Transverse colon (tissue), 4 donors: Measurements from ENCODE around the gene MPEG1. TPM values are rescaled to one million over a fixed set of nuclear protein-coding genes. Genes with fewer than 3 reads are reported as not detected.
A peak's percentile ranks its signal among the peaks of the same experiment; 100 is the strongest.

Experiments
- DNase-seq: peaks from one replicate; pipeline ENCODE4 v3.0.0-alpha.2; 2019
- H3K27ac ChIP-seq, 4 donors: fragments of 200-600 bp; sonication (generic); 2 replicates each; pipeline ENCODE4 v1.5.1; 2016 to 2018; ENCODE audit warnings: inconsistent platforms in 4 of 4
- H3K27me3 ChIP-seq: fragments of 200-600 bp; sonication (generic); 2 replicates; pipeline ENCODE4 v1.5.1; 2017; ENCODE audit warnings: inconsistent platforms
- H3K36me3 ChIP-seq, 4 donors: fragments of 200-600 bp; sonication (generic); 2 replicates each; pipeline ENCODE4 v1.5.1; 2017 to 2019; ENCODE audit warnings: inconsistent platforms in 4 of 4
- H3K4me1 ChIP-seq, 4 donors: fragments of 200-600 bp; sonication (generic); 2 replicates each; pipeline ENCODE4 v1.5.1; 2017 to 2020; ENCODE audit warnings: inconsistent platforms in 4 of 4
- H3K4me3 ChIP-seq, 4 donors: fragments of 200-600 bp; sonication (generic); 1 replicate in 1 of 4; 2 replicates in 3 of 4; pipeline versions ENCODE4 v1.5.1 to v1.6.1; 2017 to 2019; ENCODE audit warnings: inconsistent platforms in 4 of 4
- H3K9me3 ChIP-seq, 2 donors: fragments of 200-600 bp; sonication (generic); 2 replicates each; pipeline ENCODE4 v1.5.1; 2017 to 2019; ENCODE audit warnings: inconsistent platforms in 2 of 2
- EP300 ChIP-seq: sonication (generic); formaldehyde crosslinking; IDR thresholded peaks from one replicate; pipeline ENCODE4 v1.6.1; 2017; ENCODE audit warnings: antibody characterized with exemption, low read depth
- POLR2A ChIP-seq: fragments of 450-650 bp; IDR thresholded peaks from one replicate; pipeline ENCODE4 v1.6.1; 2016; ENCODE audit warnings: antibody characterized with exemption, mild to moderate bottlenecking, moderate library complexity
- POLR2AphosphoS5 ChIP-seq, 3 donors: sonication (generic); formaldehyde crosslinking; IDR thresholded peaks; one replicate each; pipeline ENCODE4 v1.6.1; 2016; ENCODE audit warnings: antibody characterized with exemption in 3 of 3
- WGBS, 2 donors: methylation state at CpG; one replicate each; pipeline ENCODE4 v1.1.5; 2018; ENCODE audit warnings: low coverage in 1 of 2; 5-methylcytosine and 5-hydroxymethylcytosine counted together
- in situ Hi-C, 4 donors: fragments of 200-750 bp; cut with MboI; loops; one replicate each; pipeline versions ENCODE4 v1.15.0 to v1.15.1; 2017; ENCODE audit warnings: low sequenced_read_pairs in 3 of 4, low pct_ligation_motif_present in 1 of 4, low pct_unique_long_range_greater_than_20kb in 1 of 4
- intact Hi-C: fragments of 100-400 bp; cut with DNase I; formaldehyde crosslinking; loops from one replicate; pipeline ENCODE4 v1.15.1; 2023; ENCODE audit warnings: low total_unique reads
- total RNA-seq, 4 donors: library from RNA; depleted of rRNA; stranded (reverse); fragments of >200 nt; gene quantifications; one replicate each; pipeline ENCODE4 v1.1.0, GENCODE V29; 2016
- TF ChIP-seq, protein P1 (sequence below), 5 experiments: fragments of 200-600 bp in 3 of 5; fragments of 450-650 bp in 2 of 5; sonication (generic) in 3 of 5; IDR thresholded peaks; 1 replicate in 2 of 5; 2 replicates in 3 of 5; pipeline ENCODE4 v1.5.1; 2016 to 2017; ENCODE audit warnings: antibody characterized with exemption in 5 of 5, inconsistent platforms in 3 of 5, mild to moderate bottlenecking in 2 of 5, moderate library complexity in 1 of 5

The MPEG1 gene
- total RNA-seq, 4 donors from 2014 or later, result 4.6 to 16.5 (median 7.5) TPM

DNA sequence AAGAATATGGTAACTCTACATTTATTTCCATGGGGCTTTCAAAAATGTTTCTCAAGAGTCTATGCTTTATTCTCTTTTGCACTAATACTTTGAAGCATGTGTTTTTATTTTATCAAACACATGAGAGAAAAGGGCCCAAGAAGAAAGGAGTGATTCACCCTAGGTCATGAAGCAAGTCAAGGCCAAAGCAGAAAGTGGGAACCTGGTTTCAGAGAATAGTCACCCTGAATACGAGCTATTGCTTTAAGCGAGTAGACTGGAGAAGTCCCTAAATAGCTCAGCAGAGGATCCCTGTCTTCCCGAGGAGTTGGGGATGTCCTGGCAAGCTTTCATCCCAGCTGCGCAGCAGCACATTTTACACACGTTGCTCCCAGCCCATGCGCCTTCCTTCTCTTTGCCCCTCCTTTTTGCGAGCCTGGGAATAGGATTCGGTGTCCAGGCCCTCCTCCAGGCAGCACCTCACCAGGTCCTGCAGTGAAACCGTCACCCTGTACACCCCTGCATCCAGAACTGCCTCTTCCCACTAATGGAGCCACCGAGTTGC lies 19.1 kb downstream of the MPEG1 start:
- no peak overlapping the region for H3K4me3 ChIP-seq
- H3K9me3 ChIP-seq, result no peaks in the 10 kb centered on the region
- H3K4me1 ChIP-seq, result peaks cover 14 to 41% (median 22%) of the 10 kb centered on the region in 4 donors
- in situ Hi-C loops, result no loop called here
- H3K27ac ChIP-seq, result no peak overlapping the region
- H3K27me3 ChIP-seq, result no peaks in the 10 kb centered on the region
- H3K36me3 ChIP-seq, result peaks cover 0 to 20% (median 7%) of the 10 kb centered on the region in 4 donors
- no peak for DNase-seq
- 84 to 93% methylated on average over 3 to 10 of the region's 10 CpGs for WGBS, 2 donors
- intact Hi-C loops, result no loop called here
- TF ChIP-seq POLR2A, result no peak
- TF ChIP-seq, protein P1, sequence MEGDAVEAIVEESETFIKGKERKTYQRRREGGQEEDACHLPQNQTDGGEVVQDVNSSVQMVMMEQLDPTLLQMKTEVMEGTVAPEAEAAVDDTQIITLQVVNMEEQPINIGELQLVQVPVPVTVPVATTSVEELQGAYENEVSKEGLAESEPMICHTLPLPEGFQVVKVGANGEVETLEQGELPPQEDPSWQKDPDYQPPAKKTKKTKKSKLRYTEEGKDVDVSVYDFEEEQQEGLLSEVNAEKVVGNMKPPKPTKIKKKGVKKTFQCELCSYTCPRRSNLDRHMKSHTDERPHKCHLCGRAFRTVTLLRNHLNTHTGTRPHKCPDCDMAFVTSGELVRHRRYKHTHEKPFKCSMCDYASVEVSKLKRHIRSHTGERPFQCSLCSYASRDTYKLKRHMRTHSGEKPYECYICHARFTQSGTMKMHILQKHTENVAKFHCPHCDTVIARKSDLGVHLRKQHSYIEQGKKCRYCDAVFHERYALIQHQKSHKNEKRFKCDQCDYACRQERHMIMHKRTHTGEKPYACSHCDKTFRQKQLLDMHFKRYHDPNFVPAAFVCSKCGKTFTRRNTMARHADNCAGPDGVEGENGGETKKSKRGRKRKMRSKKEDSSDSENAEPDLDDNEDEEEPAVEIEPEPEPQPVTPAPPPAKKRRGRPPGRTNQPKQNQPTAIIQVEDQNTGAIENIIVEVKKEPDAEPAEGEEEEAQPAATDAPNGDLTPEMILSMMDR (IDR thresholded peaks at IDR 0.05), result no peak
- no peak for TF ChIP-seq EP300
- TF ChIP-seq POLR2AphosphoS5 (IDR thresholded peaks at IDR 0.05), result no peak

DNA sequence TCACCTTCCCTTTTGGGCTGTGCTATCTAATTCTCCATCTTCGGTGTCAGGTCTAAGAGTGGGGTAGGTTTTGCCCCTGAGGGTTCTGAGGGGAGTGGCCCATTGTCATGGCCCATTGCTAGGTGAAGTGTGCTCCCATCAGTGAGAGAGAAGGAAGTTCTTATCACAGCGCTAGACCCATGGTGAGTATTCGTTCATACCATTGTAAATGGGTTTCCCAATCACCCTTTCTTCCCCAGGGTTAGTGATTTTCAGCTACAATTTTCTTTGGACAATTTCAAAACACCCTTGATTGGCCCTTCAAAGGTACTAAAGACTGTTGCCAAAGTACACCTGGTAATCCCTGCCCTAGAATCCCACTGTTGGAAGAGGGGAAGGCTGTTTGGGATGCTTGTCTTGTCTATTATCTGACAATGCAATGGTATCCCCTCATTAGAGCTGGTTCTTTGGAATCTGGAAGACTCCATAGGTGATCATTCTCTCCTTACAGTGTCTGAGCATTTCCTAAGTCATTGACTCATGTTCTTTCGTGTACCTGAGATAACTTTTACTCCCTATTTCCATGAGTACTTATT lies 20.2 kb downstream of the MPEG1 start:
- DNase-seq, result no peak
- no peak overlapping the region for H3K4me3 ChIP-seq
- H3K4me1 ChIP-seq, result peaks cover 21 to 43% (median 34%) of the 10 kb centered on the region in 4 donors
- H3K27me3 ChIP-seq, result no peaks in the 10 kb centered on the region
- in situ Hi-C loops (no loop called here), intact Hi-C loops (no loop called here)
- TF ChIP-seq POLR2AphosphoS5 (IDR thresholded peaks at IDR 0.05) (no peak), EP300 (no peak), POLR2A (no peak)
- TF ChIP-seq, protein P1 (IDR thresholded peaks at IDR 0.05), result no peak
- WGBS, 2 donors, result 86 to 93% methylated on average over 3 to 4 of the region's 4 CpGs
- H3K36me3 ChIP-seq, result peaks cover 0 to 20% (median 7%) of the 10 kb centered on the region in 4 donors
- peak overlapping the region in 3 of 4 donors; percentile 52 to 90 (median 88) for H3K27ac ChIP-seq
- no peaks in the 10 kb centered on the region for H3K9me3 ChIP-seq

DNA sequence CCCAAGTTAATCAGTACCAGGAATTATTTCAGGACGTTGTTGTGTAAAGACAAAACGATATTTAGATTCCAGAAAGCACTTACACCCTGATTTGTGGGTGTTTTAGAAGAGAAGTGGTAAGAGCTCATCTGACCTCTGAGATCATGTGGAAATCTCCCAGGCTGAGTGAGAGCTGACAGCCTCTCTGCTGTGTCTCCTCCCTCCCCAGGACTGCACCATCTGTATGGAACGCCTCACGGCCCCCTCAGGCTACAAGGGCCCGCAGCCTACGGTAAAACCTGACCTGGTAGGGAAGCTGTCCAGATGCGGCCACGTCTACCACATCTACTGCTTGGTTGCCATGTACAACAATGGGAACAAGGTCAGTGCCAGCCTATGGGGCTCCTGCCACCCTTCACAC lies 20.8 kb downstream of the MPEG1 start:
- no peak for DNase-seq
- in situ Hi-C loops (no loop called here), intact Hi-C loops (no loop called here)
- WGBS, 2 donors, result 14 to 72% methylated on average over 2 to 8 of the region's 8 CpGs
- Histone ChIP-seq H3K4me3 (no peak overlapping the region), H3K36me3 (peaks cover 0 to 19% (median 7%) of the 10 kb centered on the region in 4 donors), H3K9me3 (no peaks in the 10 kb centered on the region), H3K27ac (peak overlapping the region in 3 of 4 donors; percentile 52 to 90 (median 88)), H3K4me1 (peaks cover 27 to 48% (median 40%) of the 10 kb centered on the region in 4 donors), H3K27me3 (no peaks in the 10 kb centered on the region)
- no peak for TF ChIP-seq EP300
- TF ChIP-seq, protein P1 (IDR thresholded peaks at IDR 0.05), result no peak

DNA sequence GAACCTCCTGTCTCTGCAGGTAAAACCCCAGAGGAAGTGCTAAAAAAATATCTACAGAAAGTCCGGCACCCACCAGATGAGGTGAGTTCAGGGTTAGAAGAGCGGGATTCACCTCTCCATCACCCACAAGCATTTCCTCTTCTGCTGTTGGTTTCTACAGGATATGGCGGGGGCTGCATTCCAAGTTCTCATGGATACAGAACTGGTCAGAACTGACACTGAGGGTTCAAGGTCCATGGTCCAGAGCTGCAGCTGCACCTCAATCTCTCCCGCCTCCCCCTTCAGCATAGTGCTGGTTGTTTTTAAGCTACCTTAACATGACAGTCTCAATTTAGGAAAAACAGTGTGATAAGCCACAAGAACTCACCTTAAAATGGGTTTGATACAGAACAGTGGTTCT lies 21.6 kb downstream of the MPEG1 start:
- Histone ChIP-seq H3K4me1 (peaks cover 35 to 56% (median 46%) of the 10 kb centered on the region in 4 donors), H3K9me3 (no peaks in the 10 kb centered on the region), H3K4me3 (no peak overlapping the region), H3K27ac (peak overlapping the region; percentile 12 to 90 (median 86)), H3K36me3 (peaks cover 0 to 13% (median 6%) of the 10 kb centered on the region in 4 donors), H3K27me3 (no peaks in the 10 kb centered on the region)
- in situ Hi-C loops, result no loop called here
- intact Hi-C loops, result no loop called here
- peak; percentile 47 for DNase-seq
- WGBS, 2 donors, result 53 to 60% methylated on average over 1 to 4 of the region's 4 CpGs
- TF ChIP-seq, protein P1 (IDR thresholded peaks at IDR 0.05), result no peak
- peak in 1 of 3 donors; percentile 26 for TF ChIP-seq POLR2AphosphoS5 (IDR thresholded peaks at IDR 0.05)
